ENCODE results near the gene IRF5. TPM values are rescaled to one million over a fixed set of nuclear protein-coding genes. Genes with fewer than 3 reads are reported as not detected.

IRF5 gene
- total and polyA plus RNA-seq, 2 donors, result 10.0 to 14.0 TPM

GRCh38 chr7:128934361-128935341 is 3.1 kb upstream of the IRF5 start:
- Histone ChIP-seq H3K4me3 (ENCODE audit: low read length in 2 of 2) (no peak overlapping the region), H3K9me3 (ENCODE audit: control insufficient read depth in 2 of 2, insufficient read depth in 1 of 2, low read length in 1 of 2) (peaks cover 0 to 7% of the 10 kb centered on the region in 2 donors)
- no peak for DNase-seq (ENCODE audit: low read depth in 6 of 9, low spot score in 9 of 9)

GRCh38 chr7:128935342-128935730 is 2.4 kb upstream of the IRF5 start:
- 88% methylated on average over 6 of the region's 6 CpGs for WGBS
- H3K4me3 ChIP-seq (ENCODE audit: low read length in 2 of 2), result no peak overlapping the region
- peaks cover 2 to 31% of the 10 kb centered on the region in 2 donors for H3K4me1 ChIP-seq (ENCODE audit: control insufficient read depth in 2 of 2, insufficient read depth in 2 of 2, low read length in 2 of 2)

More at GRCh38 chr7:128934361-128935341, 3.1 kb upstream of the IRF5 start:
- Histone ChIP-seq H3K27ac (ENCODE audit: low read depth in 1 of 2, low read length in 1 of 2) (peak overlapping the region in 1 of 2 donors; percentile 55), H3K36me3 (ENCODE audit: control insufficient read depth in 2 of 2, insufficient read depth in 2 of 2, low read length in 1 of 2) (no peaks in the 10 kb centered on the region), H3K4me1 (ENCODE audit: control insufficient read depth in 2 of 2, insufficient read depth in 2 of 2, low read length in 2 of 2) (peaks cover 2 to 26% of the 10 kb centered on the region in 2 donors), H3K27me3 (ENCODE audit: control insufficient read depth in 2 of 2, insufficient read depth in 1 of 2, low read length in 1 of 2) (peaks cover 27 to 49% of the 10 kb centered on the region in 2 donors)
- 77% methylated on average over 14 of the region's 14 CpGs for WGBS

GRCh38 chr7:128936798-128937197 is 929 bp upstream of the IRF5 start:
- Histone ChIP-seq H3K9me3 (ENCODE audit: control insufficient read depth in 2 of 2, insufficient read depth in 1 of 2, low read length in 1 of 2) (peaks cover 0 to 7% of the 10 kb centered on the region in 2 donors), H3K4me1 (ENCODE audit: control insufficient read depth in 2 of 2, insufficient read depth in 2 of 2, low read length in 2 of 2) (peaks cover 2 to 39% of the 10 kb centered on the region in 2 donors), H3K27ac (ENCODE audit: low read depth in 1 of 2, low read length in 1 of 2) (no peak overlapping the region), H3K36me3 (ENCODE audit: control insufficient read depth in 2 of 2, insufficient read depth in 2 of 2, low read length in 1 of 2) (no peaks in the 10 kb centered on the region), H3K27me3 (ENCODE audit: control insufficient read depth in 2 of 2, insufficient read depth in 1 of 2, low read length in 1 of 2) (peaks cover 29 to 69% of the 10 kb centered on the region in 2 donors), H3K4me3 (ENCODE audit: low read length in 2 of 2) (no peak overlapping the region)
- 98% methylated on average over 4 of the region's 4 CpGs for WGBS
- no peak for DNase-seq (ENCODE audit: low read depth in 6 of 9, low spot score in 9 of 9)

More at GRCh38 chr7:128935342-128935730, 2.4 kb upstream of the IRF5 start:
- no peaks in the 10 kb centered on the region for H3K36me3 ChIP-seq (ENCODE audit: control insufficient read depth in 2 of 2, insufficient read depth in 2 of 2, low read length in 1 of 2)
- no peak overlapping the region for H3K27ac ChIP-seq (ENCODE audit: low read depth in 1 of 2, low read length in 1 of 2)
- no peak for DNase-seq (ENCODE audit: low read depth in 6 of 9, low spot score in 9 of 9)
- H3K27me3 ChIP-seq (ENCODE audit: control insufficient read depth in 2 of 2, insufficient read depth in 1 of 2, low read length in 1 of 2), result peaks cover 27 to 55% of the 10 kb centered on the region in 2 donors
- peaks cover 0 to 7% of the 10 kb centered on the region in 2 donors for H3K9me3 ChIP-seq (ENCODE audit: control insufficient read depth in 2 of 2, insufficient read depth in 1 of 2, low read length in 1 of 2)

- Histone ChIP-seq H3K4me1 (ENCODE audit: control insufficient read depth in 2 of 2, insufficient read depth in 2 of 2, low read length in 2 of 2) (peaks cover 2 to 37% of the 10 kb centered on the region in 2 donors), H3K4me3 (ENCODE audit: low read length in 2 of 2) (no peak overlapping the region), H3K9me3 (ENCODE audit: control insufficient read depth in 2 of 2, insufficient read depth in 1 of 2, low read length in 1 of 2) (peaks cover 0 to 7% of the 10 kb centered on the region in 2 donors), H3K36me3 (ENCODE audit: control insufficient read depth in 2 of 2, insufficient read depth in 2 of 2, low read length in 1 of 2) (no peaks in the 10 kb centered on the region), H3K27ac (ENCODE audit: low read depth in 1 of 2, low read length in 1 of 2) (no peak overlapping the region), H3K27me3 (ENCODE audit: control insufficient read depth in 2 of 2, insufficient read depth in 1 of 2, low read length in 1 of 2) (peaks cover 29 to 72% of the 10 kb centered on the region in 2 donors)
- WGBS, result 72% methylated on average over 17 of the region's 17 CpGs
- DNase-seq (ENCODE audit: low read depth in 6 of 9, low spot score in 9 of 9), result no peak
Observed at GRCh38 chr7:128937271-128937646, 468 bp upstream of the IRF5 start.

- Histone ChIP-seq H3K27ac (ENCODE audit: low read depth in 1 of 2, low read length in 1 of 2) (peak overlapping the region in 1 of 2 donors; percentile 57), H3K9me3 (ENCODE audit: control insufficient read depth in 2 of 2, insufficient read depth in 1 of 2, low read length in 1 of 2) (peaks cover 0 to 3% of the 10 kb centered on the region in 2 donors), H3K4me3 (ENCODE audit: low read length in 2 of 2) (peak overlapping the region; percentile 34 to 35), H3K27me3 (ENCODE audit: control insufficient read depth in 2 of 2, insufficient read depth in 1 of 2, low read length in 1 of 2) (peaks cover 29 to 72% of the 10 kb centered on the region in 2 donors), H3K4me1 (ENCODE audit: control insufficient read depth in 2 of 2, insufficient read depth in 2 of 2, low read length in 2 of 2) (peaks cover 0 to 24% of the 10 kb centered on the region in 2 donors), H3K36me3 (ENCODE audit: control insufficient read depth in 2 of 2, insufficient read depth in 2 of 2, low read length in 1 of 2) (no peaks in the 10 kb centered on the region)
- 2% methylated on average over 30 of the region's 30 CpGs for WGBS
- no peak for DNase-seq (ENCODE audit: low read depth in 6 of 9, low spot score in 9 of 9)
Observed at GRCh38 chr7:128938544-128939074, 882 bp downstream of the IRF5 start.

GRCh38 chr7:128939075-128939860 is 1.5 kb downstream of the IRF5 start:
- Histone ChIP-seq H3K27ac (ENCODE audit: low read depth in 1 of 2, low read length in 1 of 2) (peak overlapping the region in 1 of 2 donors; percentile 25), H3K9me3 (ENCODE audit: control insufficient read depth in 2 of 2, insufficient read depth in 1 of 2, low read length in 1 of 2) (no peaks in the 10 kb centered on the region), H3K4me3 (ENCODE audit: low read length in 2 of 2) (peak overlapping the region in 1 of 2 donors; percentile 1), H3K4me1 (ENCODE audit: control insufficient read depth in 2 of 2, insufficient read depth in 2 of 2, low read length in 2 of 2) (peaks cover 0 to 20% of the 10 kb centered on the region in 2 donors), H3K27me3 (ENCODE audit: control insufficient read depth in 2 of 2, insufficient read depth in 1 of 2, low read length in 1 of 2) (peaks cover 29 to 72% of the 10 kb centered on the region in 2 donors), H3K36me3 (ENCODE audit: control insufficient read depth in 2 of 2, insufficient read depth in 2 of 2, low read length in 1 of 2) (no peaks in the 10 kb centered on the region)
- DNase-seq (ENCODE audit: low read depth in 6 of 9, low spot score in 9 of 9), result no peak
- WGBS, result 44% methylated on average over 7 of the region's 7 CpGs

- peaks cover 29 to 69% of the 10 kb centered on the region in 2 donors for H3K27me3 ChIP-seq (ENCODE audit: control insufficient read depth in 2 of 2, insufficient read depth in 1 of 2, low read length in 1 of 2)
- peak overlapping the region in 1 of 2 donors; percentile 12 for H3K27ac ChIP-seq (ENCODE audit: low read depth in 1 of 2, low read length in 1 of 2)
- 54% methylated on average over 18 of the region's 18 CpGs for WGBS
- H3K36me3 ChIP-seq (ENCODE audit: control insufficient read depth in 2 of 2, insufficient read depth in 2 of 2, low read length in 1 of 2), result no peaks in the 10 kb centered on the region
- H3K4me1 ChIP-seq (ENCODE audit: control insufficient read depth in 2 of 2, insufficient read depth in 2 of 2, low read length in 2 of 2), result peaks cover 0 to 20% of the 10 kb centered on the region in 2 donors
- no peak for DNase-seq (ENCODE audit: low read depth in 6 of 9, low spot score in 9 of 9)
- no peaks in the 10 kb centered on the region for H3K9me3 ChIP-seq (ENCODE audit: control insufficient read depth in 2 of 2, insufficient read depth in 1 of 2, low read length in 1 of 2)
- H3K4me3 ChIP-seq (ENCODE audit: low read length in 2 of 2), result no peak overlapping the region
Observed at GRCh38 chr7:128939861-128940410, 2.2 kb downstream of the IRF5 start.

GRCh38 chr7:128940494-128941322 is 3.0 kb downstream of the IRF5 start:
- no peaks in the 10 kb centered on the region for H3K36me3 ChIP-seq (ENCODE audit: control insufficient read depth in 2 of 2, insufficient read depth in 2 of 2, low read length in 1 of 2)
- peak overlapping the region in 1 of 2 donors; percentile 25 for H3K27ac ChIP-seq (ENCODE audit: low read depth in 1 of 2, low read length in 1 of 2)
- peaks cover 29 to 63% of the 10 kb centered on the region in 2 donors for H3K27me3 ChIP-seq (ENCODE audit: control insufficient read depth in 2 of 2, insufficient read depth in 1 of 2, low read length in 1 of 2)
- H3K9me3 ChIP-seq (ENCODE audit: control insufficient read depth in 2 of 2, insufficient read depth in 1 of 2, low read length in 1 of 2), result no peaks in the 10 kb centered on the region
- no peak overlapping the region for H3K4me3 ChIP-seq (ENCODE audit: low read length in 2 of 2)
- DNase-seq (ENCODE audit: low read depth in 6 of 9, low spot score in 9 of 9), result peak in 1 of 9 donors; percentile 42
- peaks cover 0 to 20% of the 10 kb centered on the region in 2 donors for H3K4me1 ChIP-seq (ENCODE audit: control insufficient read depth in 2 of 2, insufficient read depth in 2 of 2, low read length in 2 of 2)
- whole genome bisulfite sequencing, result 16% methylated on average over 20 of the region's 20 CpGs
